Measurements from ENCODE around the gene GALNT14. TPM values are rescaled to one million over a fixed set of nuclear protein-coding genes. Genes with fewer than 3 reads are reported as not detected.

Gene GALNT14
- total and polyA plus RNA-seq, 2 donors (not counting 1 experiment from before 2014, with no cell fraction given), result 3.1 to 6.2 TPM

GRCh38 chr2:31060397-31060796, 77.8 kb downstream of the GALNT14 start:
- H3K9me3 ChIP-seq (ENCODE audit: control extremely low read depth in 1 of 3, control insufficient read depth in 2 of 3, insufficient read depth in 1 of 3, low read length in 2 of 3), result peaks cover 0 to 4% (median 0%) of the 10 kb centered on the region in 3 donors
- ChIA-PET CTCF (no interaction called here), POLR2A (no interaction called here)
- H3K4me3 Mint-ChIP-seq, result no peak overlapping the region
- no peaks in the 10 kb centered on the region for H3K36me3 ChIP-seq (replicated peaks in 1 of 2; ENCODE audit: control extremely low read depth in 1 of 2, control insufficient read depth in 1 of 2, extremely low read depth in 1 of 2, insufficient read depth in 2 of 2, low read length in 1 of 2)
- intact Hi-C loops (cut with micrococcal nuclease), result no loop called here
- no peaks in the 10 kb centered on the region for H4K20me1 ChIP-seq (ENCODE audit: control insufficient read depth, insufficient read depth, low read length, poor library complexity, severe bottlenecking)
- H2AFZ ChIP-seq (ENCODE audit: insufficient read depth, low read depth, low read length, poor library complexity, severe bottlenecking), result no peak overlapping the region
- ATAC-seq (ENCODE audit: low read depth), result no peak
- DNase-seq, result no peak
- H3K4me3 ChIP-seq (ENCODE audit: control extremely low read depth in 1 of 5, extremely low read depth in 1 of 5, insufficient read depth in 1 of 5, low read depth in 2 of 5, low read length in 4 of 5), result no peak overlapping the region
- WGBS (ENCODE audit: insufficient coverage), result 100% methylated on average over 3 of the region's 6 CpGs
- H3K4me2 ChIP-seq (replicated peaks; ENCODE audit: low read depth, low read length, poor library complexity, severe bottlenecking), result no peak overlapping the region
- no peaks in the 10 kb centered on the region for H3K27me3 Mint-ChIP-seq
- H3K9me3 Mint-ChIP-seq (ENCODE audit: insufficient read depth), result peaks cover 2% of the 10 kb centered on the region
- no peaks in the 10 kb centered on the region for H3K4me1 ChIP-seq (ENCODE audit: control insufficient read depth in 2 of 2, insufficient read depth in 2 of 2, low read length in 2 of 2)
- no peaks in the 10 kb centered on the region for H3K4me1 Mint-ChIP-seq
- no peaks in the 10 kb centered on the region for H3K79me2 ChIP-seq (ENCODE audit: control insufficient read depth, insufficient read depth, low read length)
- H3K27ac ChIP-seq (ENCODE audit: low read length in 2 of 2), result no peak overlapping the region
- TF ChIP-seq EZH2 (IDR thresholded peaks at IDR 0.05; ENCODE audit: borderline replicate concordance, insufficient read depth, low read depth, low read length, poor library complexity, severe bottlenecking), result no peak
- TF ChIP-seq, protein P1, sequence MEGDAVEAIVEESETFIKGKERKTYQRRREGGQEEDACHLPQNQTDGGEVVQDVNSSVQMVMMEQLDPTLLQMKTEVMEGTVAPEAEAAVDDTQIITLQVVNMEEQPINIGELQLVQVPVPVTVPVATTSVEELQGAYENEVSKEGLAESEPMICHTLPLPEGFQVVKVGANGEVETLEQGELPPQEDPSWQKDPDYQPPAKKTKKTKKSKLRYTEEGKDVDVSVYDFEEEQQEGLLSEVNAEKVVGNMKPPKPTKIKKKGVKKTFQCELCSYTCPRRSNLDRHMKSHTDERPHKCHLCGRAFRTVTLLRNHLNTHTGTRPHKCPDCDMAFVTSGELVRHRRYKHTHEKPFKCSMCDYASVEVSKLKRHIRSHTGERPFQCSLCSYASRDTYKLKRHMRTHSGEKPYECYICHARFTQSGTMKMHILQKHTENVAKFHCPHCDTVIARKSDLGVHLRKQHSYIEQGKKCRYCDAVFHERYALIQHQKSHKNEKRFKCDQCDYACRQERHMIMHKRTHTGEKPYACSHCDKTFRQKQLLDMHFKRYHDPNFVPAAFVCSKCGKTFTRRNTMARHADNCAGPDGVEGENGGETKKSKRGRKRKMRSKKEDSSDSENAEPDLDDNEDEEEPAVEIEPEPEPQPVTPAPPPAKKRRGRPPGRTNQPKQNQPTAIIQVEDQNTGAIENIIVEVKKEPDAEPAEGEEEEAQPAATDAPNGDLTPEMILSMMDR (IDR thresholded peaks at IDR 0.05), result no peak
- H3K27me3 ChIP-seq (replicated peaks in 1 of 4; ENCODE audit: control extremely low read depth in 1 of 4, control insufficient read depth in 3 of 4, insufficient read depth in 4 of 4, low read length in 3 of 4), result no peaks in the 10 kb centered on the region
- H3K9ac ChIP-seq (ENCODE audit: low read length), result no peak overlapping the region
- no peak overlapping the region for H3K27ac Mint-ChIP-seq

- H2AFZ ChIP-seq (ENCODE audit: insufficient read depth, low read depth, low read length, poor library complexity, severe bottlenecking), result no peak overlapping the region
- TF ChIP-seq EZH2 (IDR thresholded peaks at IDR 0.05; ENCODE audit: borderline replicate concordance, insufficient read depth, low read depth, low read length, poor library complexity, severe bottlenecking), result no peak
- TF ChIP-seq, protein P1 (IDR thresholded peaks at IDR 0.05), result no peak
- H3K9ac ChIP-seq (ENCODE audit: low read length), result no peak overlapping the region
- Mint-ChIP-seq H3K4me3 (no peak overlapping the region), H3K27me3 (no peaks in the 10 kb centered on the region), H3K4me1 (no peaks in the 10 kb centered on the region), H3K9me3 (ENCODE audit: insufficient read depth) (peaks cover 2% of the 10 kb centered on the region), H3K27ac (no peak overlapping the region)
- H3K27ac ChIP-seq (ENCODE audit: low read length in 2 of 2), result no peak overlapping the region
- DNase-seq (no peak), ATAC-seq (ENCODE audit: low read depth) (no peak)
- peaks cover 0 to 4% (median 0%) of the 10 kb centered on the region in 3 donors for H3K9me3 ChIP-seq (ENCODE audit: control extremely low read depth in 1 of 3, control insufficient read depth in 2 of 3, insufficient read depth in 1 of 3, low read length in 2 of 3)
- no peaks in the 10 kb centered on the region for H3K36me3 ChIP-seq (replicated peaks in 1 of 2; ENCODE audit: control extremely low read depth in 1 of 2, control insufficient read depth in 1 of 2, extremely low read depth in 1 of 2, insufficient read depth in 2 of 2, low read length in 1 of 2)
- H3K79me2 ChIP-seq (ENCODE audit: control insufficient read depth, insufficient read depth, low read length), result no peaks in the 10 kb centered on the region
- no peaks in the 10 kb centered on the region for H3K4me1 ChIP-seq (ENCODE audit: control insufficient read depth in 2 of 2, insufficient read depth in 2 of 2, low read length in 2 of 2)
- no peak overlapping the region for H3K4me3 ChIP-seq (ENCODE audit: control extremely low read depth in 1 of 5, extremely low read depth in 1 of 5, insufficient read depth in 1 of 5, low read depth in 2 of 5, low read length in 4 of 5)
- H3K4me2 ChIP-seq (replicated peaks; ENCODE audit: low read depth, low read length, poor library complexity, severe bottlenecking), result no peak overlapping the region
- no peaks in the 10 kb centered on the region for H4K20me1 ChIP-seq (ENCODE audit: control insufficient read depth, insufficient read depth, low read length, poor library complexity, severe bottlenecking)
- CTCF ChIA-PET, result no interaction called here
- intact Hi-C loops (cut with micrococcal nuclease), result no loop called here
- WGBS (ENCODE audit: insufficient coverage), result 93% methylated on average over 8 of the region's 13 CpGs
- no peaks in the 10 kb centered on the region for H3K27me3 ChIP-seq (replicated peaks in 1 of 4; ENCODE audit: control extremely low read depth in 1 of 4, control insufficient read depth in 3 of 4, insufficient read depth in 4 of 4, low read length in 3 of 4)
- POLR2A ChIA-PET, result no interaction called here
Measured at GRCh38 chr2:31058096-31059035, 79.9 kb downstream of the GALNT14 start.

Measured in B cell (primary cell).